GM18526 (cell line): ENCODE measurements around the gene GJA5.

Source experiments
- POLR2A ChIP-seq: IDR thresholded peaks from 3 replicates; pipeline ENCODE4 v1.6.1; 2011; ENCODE audit not compliant: insufficient read length; ENCODE audit errors: extremely low read depth

The GJA5 gene

GRCh38 chr1:147760481-147761260, at the start of gene GJA5:
Gene GJA5 (minus strand): TSS chr1:147760602. CDS start chr1:147759238, 1,364 bp downstream.
- TF ChIP-seq POLR2A, result no peak

GRCh38 chr1:147809236-147809635, 48.8 kb upstream of the GJA5 start:
- no peak for TF ChIP-seq POLR2A

- no peak for TF ChIP-seq POLR2A
These were observed 47.6 kb upstream of the GJA5 start for GRCh38 chr1:147808025-147808424.

GRCh38 chr1:147807405-147807804, 47.0 kb upstream of the GJA5 start:
- TF ChIP-seq POLR2A, result no peak

GRCh38 chr1:147804942-147805723, 44.7 kb upstream of the GJA5 start:
- TF ChIP-seq POLR2A, result no peak

DNA sequence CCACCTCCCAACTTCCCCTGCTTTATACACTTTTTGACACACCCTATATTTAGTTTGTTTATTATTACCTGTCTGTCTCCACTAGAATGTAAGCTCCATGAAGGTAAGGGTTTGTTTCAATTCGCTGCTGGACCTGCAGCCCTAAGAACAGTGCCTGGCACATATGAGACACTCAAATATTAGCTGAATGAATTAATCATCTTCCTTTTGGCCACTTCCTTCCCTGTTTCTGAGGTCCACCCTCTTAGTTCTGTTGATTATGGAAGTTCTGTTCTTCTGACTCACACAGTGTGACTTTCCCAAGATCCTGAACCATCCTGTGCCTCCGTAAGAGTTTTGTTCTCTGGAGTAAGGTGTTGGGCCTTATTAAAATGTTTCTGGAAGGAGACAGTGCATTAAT, 40.4 kb upstream of the GJA5 start:
- TF ChIP-seq POLR2A, result no peak

DNA sequence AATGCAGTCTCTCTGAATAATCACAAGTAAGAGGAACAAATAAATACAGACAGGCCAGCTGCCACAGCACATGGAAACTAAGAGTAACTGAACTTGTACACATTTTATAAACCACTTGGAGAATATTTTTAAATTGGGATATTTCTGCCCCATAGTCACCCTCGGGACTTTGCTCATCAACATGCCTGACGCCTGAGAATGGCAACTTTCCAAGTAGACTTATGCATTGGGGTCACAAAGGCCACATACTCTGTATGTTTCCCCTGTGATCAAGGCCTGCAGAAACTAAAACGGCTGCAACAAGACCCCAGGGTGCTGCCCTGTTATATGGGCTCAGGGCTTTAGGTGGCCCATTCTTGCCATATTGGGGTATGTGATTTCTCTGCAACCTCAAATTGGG, 38.3 kb upstream of the GJA5 start:
- no peak for TF ChIP-seq POLR2A

DNA sequence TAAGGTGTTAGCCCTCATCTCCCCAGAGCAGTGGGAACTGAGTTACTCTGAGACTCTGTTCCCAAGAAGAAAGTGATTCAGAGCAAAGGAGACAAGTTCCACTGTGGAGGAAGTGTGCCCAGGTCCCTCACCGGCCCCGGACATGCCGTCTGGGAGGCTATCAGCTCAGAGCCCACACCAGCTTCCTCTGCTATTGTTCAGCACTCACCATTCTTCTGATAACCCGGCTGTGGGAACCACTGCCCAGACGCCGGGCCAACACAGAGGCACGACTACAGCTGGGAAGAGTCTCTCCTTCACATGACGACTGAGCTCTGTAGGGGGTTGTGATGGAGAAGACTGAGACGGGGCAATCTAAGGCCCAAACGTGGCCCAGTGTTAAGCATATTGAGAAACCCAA, 34.2 kb upstream of the GJA5 start:
- no peak for TF ChIP-seq POLR2A

DNA sequence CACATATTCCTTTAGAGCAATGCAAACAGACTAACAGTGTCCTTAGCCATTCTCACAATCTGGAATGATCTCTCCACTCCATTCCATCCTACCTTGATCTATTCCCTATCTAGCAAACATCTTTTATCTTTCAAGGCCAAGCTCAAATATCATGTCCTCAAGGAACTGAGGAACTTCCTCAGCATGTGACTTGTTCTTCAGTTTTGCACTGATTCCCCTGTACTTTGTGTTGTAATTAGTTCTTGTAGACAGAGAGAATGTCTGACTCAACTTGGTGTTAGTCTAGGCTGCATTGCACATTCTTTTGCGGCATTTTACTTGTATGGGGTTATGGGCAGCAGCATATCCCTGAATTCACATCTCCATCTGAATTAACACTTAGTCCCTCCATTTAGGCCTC, 31.5 kb upstream of the GJA5 start:
- TF ChIP-seq POLR2A, result no peak

DNA sequence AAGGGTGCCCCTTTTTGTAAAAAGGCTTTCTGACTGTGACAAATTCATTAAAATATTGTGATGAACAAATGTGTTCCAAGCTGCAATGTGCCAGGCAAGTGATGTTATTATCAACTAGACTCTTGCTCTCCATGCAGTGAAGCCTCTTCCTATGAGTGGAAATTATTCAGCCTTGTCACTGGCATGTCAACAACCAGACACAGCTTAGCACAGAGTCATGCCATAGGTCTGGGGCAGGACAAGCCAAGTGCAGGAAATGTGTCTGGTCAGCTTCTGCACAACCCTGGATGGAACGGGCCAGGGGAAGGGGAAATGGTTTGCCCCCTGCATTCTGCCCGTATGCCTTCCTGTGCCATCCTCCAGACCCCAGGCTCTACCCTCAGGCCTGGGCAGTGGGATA, 27.4 kb upstream of the GJA5 start:
- no peak for TF ChIP-seq POLR2A

DNA sequence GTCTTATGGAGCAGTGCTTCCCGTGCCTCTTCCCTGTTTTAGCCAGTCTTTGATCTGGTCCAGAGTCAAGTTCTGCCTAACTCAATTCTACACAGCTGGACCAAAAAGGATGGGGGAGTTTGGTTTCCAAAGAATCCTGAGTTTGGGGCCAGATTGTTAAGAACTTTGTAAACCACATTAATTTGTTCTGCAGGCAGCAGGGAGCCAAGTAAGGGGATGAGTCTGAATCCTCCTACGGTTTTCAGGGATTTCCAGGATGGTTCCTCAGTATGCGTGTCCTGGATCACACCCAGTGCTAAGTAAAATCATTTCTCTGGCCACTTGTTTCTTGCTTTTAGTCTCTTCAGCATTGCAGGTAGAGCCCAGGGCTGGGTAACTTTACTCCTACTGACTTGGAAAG, 26.1 kb upstream of the GJA5 start:
- no peak for TF ChIP-seq POLR2A

GRCh38 chr1:147785794-147786506, 25.5 kb upstream of the GJA5 start:
- TF ChIP-seq POLR2A, result no peak

DNA sequence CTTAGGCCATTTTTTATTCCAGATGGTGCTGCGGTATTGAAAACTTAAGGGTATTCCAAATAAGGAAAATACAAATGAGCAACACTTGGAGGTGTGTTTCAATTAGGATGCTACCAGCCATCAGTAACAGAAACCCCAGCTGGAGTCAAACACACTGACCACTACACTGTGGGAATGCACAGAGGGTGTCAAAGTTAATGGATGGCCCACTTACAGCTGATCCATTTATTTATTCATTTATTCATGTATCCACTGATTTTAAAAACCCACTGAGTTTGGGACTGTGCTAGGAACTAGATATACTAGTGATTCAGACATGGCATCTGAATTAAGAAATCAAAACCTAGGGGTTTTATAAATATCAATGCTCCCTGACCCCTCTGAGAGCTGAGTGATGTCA, 24.5 kb upstream of the GJA5 start:
- no peak for TF ChIP-seq POLR2A

GRCh38 chr1:147781056-147781471, 20.7 kb upstream of the GJA5 start:
- no peak for TF ChIP-seq POLR2A

GRCh38 chr1:147777694-147778093, 17.3 kb upstream of the GJA5 start:
- TF ChIP-seq POLR2A, result no peak

DNA sequence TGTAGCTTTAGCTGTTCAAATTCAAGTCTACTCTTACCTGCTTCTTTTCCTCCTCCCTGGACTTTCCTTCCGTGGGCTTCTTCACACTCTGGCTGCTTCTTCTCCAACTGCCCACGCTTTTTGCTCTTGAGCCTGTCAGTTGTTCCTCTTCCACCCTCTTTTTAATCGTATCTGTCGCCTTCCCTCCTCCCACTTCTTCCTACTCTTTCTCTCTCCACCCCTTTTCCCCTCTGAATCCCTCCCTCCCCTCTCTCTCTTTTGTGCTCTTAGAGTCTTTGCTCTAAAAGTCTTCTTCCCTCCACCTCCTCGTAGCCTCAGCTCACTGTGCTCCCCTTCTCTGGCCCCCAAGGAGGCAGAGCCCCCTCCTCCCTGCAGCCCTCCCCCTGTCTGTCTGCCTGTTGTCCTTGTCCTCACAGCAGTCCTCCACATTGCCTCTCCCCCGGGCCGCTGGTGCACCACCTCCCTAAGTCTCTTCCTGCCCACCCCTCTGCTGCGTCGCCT, 12.9 kb upstream of the GJA5 start:
- no peak for TF ChIP-seq POLR2A
